D341Med (cell line): ENCODE results near the gene ULK4.

Experiments used
- DNase-seq: peaks from one replicate; pipeline ENCODE4 v3.0.0; 2012; ENCODE audit warnings: low spot score

Gene ULK4

DNA sequence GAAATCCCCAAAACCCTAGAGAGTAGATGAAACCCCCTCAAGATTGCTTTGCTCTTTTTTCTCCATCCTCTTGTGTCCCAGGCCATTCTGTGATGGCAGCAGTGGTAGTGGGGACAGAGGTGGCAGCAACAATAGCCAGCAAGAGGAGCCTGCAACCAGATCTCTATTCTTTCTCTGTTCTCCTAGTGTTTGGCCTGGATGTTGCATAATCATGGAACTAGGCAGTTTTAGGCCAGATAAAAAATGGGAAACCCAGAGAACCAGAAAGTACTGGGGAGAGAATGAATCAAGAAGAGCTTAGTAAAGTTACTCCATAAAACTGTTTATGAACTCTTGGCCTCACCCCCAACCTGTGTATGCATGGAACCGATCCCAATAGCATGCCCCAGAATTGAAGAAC lies 710.3 kb downstream of the ULK4 start:
- DNase-seq, result no peak

DNA sequence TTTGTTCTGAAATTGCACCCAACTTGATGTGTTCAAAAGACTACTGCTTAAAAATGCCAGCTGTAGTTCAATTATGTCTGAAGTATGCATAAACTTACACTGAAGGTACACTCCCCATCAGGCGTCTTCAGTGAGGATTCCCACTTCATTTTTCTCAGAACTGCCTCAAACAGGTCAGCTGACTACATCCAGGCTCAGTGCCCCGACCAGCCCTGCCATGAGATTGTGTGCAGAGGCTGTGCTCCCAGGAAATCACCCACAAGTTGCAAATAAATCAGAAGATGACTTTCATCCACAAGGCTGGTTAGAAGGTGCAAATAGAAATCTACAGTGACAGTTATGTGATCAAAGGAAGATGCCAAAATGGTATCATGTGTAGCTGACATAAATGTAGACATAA lies 711.1 kb downstream of the ULK4 start:
- DNase-seq, result no peak

DNA sequence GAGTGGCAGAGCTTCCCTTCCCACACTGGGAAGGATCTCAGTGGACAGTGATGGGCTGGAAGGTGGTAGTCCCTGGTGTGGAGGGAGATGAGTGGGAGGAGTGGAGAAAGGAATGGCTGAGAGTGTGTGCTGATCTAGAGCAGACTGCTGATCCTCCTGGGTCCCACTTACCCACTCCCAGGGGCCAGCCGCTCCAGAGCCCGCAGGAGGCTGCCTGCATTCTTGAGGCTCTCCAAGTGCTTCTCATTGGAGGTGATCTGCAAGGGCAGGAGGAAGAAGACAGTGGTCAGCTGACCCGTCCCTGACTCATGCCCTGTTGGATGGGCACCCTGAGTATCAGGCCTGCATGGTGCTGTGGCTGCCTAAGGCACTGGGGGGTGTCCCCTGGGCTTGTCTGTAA lies 712.6 kb downstream of the ULK4 start:
- no peak for DNase-seq

DNA sequence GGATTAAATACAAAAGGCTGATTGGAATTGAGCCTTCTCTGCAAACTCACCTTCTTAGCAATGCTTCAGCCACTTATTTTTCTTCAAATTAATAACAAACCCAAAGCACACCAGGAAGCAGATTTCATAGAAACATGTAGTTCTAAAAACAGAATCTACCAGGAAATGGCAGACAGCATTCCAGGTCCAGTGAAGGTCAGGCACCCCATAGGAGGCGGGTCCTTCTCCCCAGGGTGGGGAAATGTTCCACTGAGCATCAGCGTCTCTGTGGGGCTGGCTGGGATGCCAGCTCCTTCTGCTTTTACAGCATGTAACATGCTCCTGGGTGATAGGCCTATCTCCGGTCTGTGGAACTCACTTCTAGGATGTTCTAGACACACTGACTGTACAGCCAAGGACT lies 713.4 kb downstream of the ULK4 start:
- no peak for DNase-seq

DNA sequence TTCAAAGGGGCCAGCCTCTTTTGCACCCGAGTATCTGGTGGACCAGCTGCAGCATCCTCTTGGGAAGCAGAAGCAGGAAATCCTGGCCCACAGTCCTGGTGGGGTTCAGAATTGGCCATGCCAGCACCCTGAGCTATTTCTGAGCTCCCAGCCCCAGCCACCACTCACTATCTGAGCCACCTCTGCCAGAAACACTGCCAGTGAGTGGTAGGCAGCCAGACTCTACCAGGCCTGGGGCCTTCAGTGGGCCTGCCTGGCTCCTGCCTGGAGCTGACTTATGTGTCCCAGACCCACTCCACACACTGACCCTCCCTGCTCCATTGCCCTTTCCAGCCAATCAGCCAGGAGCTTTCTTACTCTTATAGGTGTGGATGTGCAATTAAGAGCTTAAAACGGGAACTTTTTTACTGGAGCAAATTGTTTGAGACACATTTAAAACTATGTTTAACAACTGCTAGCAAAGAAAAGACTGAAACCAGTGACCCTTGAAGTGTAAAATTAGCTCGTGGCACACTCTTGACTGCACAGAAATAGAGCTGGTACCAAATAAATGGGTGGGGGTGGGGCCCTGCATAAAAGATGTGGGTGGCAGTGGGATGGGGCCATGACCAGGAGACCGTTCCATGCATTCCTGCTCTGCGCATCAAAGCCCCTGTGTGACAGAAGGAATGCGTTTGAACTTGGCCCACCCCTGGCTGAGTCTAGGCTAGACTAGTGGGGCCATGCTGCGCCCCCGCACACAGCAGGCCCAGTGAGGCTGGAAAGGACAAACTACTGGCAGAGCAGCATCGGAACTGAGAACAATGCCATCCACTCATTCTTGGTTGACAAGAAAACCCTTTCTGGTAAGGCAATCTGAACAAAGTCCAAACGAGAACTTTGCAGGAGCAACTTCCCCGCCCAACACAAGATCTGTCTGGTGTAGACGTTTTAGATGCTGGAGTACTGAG lies 714.6 kb downstream of the ULK4 start:
- no peak for DNase-seq

DNA sequence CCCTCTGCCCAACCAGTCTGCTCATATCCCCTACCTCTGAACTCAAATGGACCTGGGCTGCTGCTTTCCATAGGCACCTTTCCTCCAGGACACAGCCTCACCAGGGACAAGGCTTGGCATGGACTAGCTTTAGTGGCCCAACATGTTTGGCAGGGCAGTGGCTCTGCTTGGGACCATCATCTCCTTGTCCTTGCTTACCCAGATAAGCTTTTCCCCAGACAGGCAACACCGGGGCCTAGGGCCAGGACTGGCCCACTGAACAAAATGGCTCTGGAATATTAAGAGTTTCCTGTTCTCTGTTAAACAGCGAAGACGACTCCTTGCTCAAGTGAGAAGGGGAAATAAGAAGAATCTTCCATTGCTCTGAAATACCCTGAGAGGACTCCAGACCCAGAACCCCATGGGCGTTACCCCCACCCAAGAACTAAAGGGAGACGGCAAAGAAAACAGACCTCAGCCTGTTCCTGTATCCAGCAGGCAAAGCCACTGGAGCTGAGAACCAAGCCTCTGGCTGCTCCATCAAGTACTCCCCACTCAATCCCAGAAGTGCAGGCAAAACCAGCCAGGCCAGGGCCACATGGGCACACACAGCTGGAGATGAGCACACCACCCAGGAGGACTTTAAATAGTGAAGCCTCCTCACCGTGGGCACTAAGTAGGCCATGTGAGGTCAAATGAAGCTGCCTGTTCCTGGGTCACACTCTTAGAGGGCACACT lies 717.1 kb downstream of the ULK4 start:
- DNase-seq, result no peak

DNA sequence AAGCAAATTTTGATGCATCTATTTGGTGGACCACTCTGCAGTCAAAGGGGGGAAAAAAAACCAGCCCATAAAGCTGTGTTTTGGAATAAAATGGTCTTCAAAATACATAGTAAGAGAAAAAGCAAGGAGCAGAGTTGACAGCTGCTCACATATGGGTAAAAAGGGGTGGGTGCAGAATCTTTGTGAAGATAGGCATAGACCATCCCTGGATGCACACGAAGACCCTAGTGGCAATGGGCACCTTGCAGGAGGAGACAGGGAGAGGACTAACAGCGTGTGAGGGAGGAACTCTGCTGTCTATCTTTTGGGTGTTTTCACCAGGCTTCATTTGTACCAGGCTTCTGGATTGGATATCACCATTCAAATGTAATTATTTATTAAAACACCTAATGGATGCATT lies 718.7 kb downstream of the ULK4 start:
- no peak for DNase-seq

DNA sequence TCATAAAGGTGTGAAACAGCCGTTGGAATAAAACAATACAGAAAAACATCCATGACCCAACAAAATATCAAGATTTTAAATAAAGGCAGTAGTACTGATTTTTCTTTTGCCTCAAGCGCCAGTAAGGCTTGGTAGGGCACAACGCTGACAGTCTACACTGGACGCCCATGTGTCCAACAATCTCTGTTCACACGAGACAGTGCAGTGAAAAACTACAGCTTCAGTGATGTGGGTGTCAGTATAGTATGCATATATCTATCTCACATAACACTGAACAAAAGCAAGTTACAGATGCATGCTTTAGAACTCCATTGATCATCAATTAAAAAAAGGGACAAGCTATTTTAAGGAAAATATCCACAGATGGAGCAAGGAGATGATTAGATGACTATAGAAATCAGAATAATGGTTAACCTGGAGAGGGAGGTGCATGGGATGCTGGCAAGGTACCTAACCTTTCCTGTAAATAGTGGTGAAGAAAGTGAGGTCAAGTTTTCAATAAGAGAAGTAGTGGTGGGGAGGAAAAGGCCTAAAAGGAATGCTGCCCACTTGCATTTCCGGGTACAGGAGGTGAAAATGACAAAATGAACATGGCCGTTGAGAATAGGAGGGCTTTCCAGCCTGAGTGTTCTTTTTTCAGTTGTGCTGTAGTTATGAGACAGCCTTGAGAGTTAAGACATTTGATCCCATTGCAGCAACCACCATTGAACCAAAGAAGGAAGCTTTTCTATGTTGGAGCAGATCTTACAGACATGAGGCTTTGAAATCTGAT lies 719.9 kb downstream of the ULK4 start:
- DNase-seq, result no peak

DNA sequence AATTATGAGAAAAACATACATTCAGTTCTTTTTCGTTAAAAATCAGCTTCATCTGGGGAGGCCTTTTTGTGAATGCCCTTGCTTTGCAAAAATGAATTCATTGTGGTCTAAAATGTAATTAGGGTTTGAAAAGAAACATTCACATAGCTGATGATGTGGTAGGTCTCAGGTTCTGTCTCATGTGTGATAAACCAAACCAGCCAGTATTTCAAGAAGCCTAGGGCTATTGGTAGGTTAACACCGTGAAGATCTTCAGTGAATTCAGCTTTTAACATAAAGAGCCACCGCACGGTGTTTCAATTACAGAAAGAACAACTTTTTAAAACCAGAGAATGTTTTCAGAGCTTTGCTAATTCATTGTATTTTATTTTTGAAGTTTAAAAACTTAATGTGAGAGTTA lies 720.7 kb downstream of the ULK4 start:
- no peak for DNase-seq

DNA sequence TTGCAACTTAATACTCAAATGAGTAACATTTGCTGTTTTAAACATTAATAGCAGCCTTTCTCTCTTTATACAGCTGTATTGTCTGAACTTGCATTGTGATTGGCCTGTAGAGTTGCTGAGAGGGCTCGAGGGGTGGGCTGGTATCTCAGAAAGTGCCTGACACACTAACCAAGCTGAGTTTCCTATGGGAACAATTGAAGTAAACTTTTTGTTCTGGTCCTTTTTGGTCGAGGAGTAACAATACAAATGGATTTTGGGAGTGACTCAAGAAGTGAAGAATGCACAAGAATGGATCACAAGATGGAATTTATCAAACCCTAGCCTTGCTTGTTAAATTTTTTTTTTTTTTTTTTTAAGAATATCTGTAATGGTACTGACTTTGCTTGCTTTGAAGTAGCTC lies 722.3 kb downstream of the ULK4 start:
- no peak for DNase-seq

DNA sequence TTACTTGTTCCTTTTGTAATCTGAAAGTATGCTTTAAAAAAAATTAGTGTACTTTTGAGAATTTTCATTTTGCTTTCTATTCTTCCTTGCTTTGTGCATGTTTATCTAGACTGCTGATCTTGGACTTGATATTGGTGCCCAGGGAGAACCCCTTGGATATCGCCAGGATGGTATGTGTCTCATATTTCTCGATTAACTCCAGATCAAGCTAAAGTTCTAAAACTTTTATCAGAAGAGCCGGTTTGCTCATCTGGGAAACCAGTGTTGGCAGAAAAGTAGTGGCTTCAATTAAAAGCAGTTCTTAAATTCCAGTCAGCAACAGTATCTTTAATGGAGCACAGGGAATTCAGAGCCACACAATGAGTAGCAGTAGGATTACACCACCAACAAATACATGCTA lies 724.0 kb downstream of the ULK4 start:
- DNase-seq, result no peak

DNA sequence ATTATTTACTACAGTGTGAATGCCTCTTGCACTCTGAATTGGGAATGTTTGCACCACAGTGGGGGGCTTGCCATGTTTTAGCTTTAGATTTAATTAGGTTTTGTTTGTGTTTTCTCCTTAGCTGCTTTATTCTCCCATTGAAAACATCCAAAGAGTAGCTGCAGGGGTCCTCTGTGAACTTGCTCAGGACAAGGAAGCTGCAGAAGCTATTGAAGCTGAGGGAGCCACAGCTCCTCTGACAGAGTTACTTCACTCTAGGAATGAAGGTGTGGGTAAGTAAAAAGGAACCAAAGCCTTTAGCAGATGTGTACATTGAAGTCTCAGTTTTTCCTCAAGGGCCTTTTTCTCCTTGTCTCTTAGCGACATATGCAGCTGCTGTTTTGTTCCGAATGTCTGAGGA lies 725.7 kb downstream of the ULK4 start:
- no peak for DNase-seq

DNA sequence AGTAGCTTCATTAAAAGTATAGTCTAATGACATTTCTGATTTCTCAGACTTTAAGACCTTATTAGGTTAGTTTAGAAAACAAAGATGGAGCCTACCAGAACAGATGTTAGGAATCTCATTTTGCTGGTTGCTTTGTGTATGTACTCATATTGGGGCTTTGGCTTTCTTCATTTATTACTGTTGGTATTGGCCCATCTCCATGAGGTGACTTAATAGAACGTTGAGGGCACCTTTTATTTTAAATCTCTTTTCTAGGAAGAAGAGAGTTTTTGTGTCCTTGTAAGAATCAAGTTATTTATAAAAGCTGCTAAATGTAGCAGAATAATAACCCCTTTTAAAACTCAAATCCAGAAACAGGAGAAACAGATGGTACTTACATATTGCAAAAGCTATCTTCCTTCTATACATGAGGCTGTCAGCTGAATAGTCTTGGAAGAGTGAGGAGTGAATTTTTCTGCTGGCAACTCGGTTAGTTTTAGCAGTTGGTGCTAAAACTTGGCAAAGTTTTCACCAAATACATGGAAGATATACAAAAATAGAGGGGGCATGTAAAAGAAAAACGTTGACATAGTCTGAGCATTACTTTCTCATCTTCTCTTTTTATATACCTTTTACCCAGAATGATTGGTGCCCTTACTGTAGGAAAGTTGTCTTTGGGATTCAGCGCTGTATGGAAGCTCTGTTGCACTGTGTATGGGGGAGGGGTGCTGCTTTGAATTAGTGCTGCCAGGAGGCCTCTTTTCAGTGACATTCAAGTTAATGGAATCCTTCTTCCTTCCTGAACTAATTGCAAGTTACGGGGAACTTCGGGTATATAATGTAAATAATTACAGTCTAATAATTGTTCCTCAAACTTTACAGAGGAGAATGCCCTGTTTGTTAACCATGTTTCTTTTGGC lies 726.8 kb downstream of the ULK4 start:
- no peak for DNase-seq

DNA sequence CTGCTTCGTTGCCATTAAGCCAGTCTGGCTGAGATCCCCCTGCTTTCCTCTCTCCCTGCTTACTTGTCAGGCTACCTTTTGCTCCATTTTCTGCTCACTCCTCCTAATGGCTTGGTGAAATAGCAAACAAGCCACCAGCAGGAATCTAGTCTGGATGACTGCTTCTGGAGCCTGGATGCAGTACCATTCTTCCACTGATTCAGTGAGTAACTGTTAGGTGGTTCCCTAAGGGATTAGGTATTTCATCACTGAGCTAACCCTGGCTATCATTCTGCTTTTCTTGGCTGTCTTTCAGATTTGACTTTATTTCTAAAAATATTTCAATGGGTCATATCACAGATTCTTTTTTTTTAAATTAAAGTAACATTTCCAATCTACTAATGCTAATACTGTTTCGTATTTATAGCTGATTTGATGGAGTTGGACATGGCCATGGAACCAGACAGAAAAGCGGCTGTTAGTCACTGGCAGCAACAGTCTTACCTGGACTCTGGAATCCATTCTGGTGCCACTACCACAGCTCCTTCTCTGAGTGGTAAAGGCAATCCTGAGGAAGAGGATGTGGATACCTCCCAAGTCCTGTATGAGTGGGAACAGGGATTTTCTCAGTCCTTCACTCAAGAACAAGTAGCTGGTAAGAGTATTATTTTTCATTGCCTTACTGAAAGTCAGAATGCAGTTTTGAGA lies 737.6 kb downstream of the ULK4 start:
- no peak for DNase-seq

DNA sequence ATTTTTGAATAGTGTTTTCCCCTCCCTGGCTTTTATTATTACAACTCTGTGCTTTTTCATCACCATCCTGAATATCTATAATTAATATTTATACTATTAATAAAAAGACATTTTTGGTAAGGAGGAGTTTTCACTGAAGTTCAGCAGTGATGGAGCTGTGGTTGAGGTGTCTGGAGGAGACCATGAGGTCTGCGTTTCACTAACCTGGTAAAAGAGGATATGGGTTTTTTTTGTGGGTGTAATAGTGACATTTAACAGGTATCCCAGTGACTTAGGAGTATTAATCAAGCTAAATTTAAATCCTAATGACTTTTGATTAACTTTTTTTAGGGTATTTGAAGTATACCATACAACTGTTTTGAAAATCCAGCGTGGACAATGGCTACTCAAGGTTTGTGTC lies 738.2 kb downstream of the ULK4 start:
- no peak for DNase-seq

DNA sequence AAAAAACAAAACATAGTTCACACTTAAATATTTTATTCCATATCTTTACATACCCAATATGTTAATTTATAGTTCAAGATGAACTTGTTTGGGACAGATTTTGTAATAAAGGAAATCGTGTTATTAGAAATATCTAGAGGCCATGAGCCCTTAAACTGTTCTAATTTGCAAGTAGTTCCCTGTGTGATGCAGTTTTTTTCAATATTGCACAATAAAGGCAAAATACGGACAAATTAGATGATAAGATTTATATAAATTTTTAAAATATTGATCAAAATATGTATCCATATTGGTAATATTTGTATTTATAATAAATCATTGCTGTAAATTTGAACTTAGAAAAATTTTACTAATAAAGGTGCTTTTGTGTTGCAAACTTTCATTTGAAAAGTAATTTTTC lies 738.8 kb downstream of the ULK4 start:
- DNase-seq, result no peak

DNA sequence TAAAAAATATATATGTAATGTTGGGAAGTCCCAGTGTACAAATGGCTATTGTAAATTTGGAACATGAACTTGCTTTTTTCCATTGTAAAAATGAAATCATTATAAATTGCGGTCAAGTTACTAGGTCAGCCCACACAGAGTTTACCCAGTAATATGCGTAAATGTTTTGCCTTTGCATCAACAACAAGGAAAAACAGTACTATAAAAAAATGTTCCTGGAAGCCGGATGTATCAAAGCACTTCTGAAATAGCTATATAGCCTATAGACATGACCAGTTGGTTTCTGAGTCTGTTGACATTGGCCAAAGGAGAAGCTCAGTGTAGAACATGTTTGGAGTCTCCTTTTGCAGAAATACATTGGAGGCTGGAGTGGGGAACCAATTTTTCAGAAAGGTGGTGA lies 739.4 kb downstream of the ULK4 start:
- DNase-seq, result no peak

DNA sequence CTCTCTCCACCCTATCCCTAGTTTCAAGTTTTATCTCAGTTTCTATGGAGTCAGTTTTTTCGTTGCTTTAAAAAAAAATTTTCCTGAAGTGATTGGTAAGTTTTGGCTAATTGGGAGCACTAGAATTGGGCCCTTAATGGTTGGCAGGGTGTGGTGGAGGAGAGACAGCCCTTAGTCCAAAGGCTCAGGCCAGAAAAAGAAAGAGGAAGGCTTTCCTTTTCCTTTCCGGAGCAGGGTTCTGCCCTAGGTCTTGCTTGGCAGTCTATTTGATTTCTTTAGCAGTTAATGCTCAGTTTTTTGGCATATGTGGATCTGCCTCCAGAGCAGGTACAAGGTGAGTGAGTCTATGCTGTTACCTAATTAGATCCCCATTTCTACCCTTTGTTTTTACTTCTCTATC lies 739.9 kb downstream of the ULK4 start:
- DNase-seq, result no peak

DNA sequence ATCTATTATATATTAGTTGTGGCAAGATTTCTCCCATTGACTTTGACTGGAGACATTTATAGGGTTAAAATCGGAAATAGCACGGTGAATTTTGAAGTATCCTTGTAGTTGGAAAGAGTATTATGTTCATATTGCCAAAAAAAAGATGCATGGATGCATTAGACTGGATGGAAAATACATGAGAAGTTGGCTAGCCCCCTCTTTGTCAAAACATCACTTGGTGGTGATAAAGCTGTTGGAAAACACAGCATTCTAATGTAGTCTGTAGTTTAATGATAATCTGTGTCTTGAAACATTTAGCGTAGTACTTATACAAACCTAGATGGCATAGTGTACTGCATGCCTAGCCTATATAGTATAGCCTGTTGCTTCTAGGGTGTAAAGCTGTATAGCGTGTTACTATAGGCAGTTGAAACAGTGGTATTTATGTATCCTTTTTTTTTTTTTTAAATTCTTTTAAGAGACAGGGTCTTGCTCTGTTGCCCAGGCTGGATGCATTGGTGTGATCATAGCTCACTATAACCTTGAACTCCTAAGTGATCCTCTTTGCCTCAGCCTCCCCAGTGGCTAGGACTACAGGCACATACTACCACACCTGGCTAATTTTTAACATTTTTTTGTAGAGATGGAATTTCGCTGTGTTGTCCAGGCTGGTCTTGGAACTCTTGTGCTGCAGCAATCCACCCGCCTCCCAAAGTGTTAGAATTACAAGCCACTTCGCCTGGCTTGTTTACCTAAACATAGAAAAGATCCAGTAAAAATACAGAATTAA lies 740.8 kb downstream of the ULK4 start:
- no peak for DNase-seq

DNA sequence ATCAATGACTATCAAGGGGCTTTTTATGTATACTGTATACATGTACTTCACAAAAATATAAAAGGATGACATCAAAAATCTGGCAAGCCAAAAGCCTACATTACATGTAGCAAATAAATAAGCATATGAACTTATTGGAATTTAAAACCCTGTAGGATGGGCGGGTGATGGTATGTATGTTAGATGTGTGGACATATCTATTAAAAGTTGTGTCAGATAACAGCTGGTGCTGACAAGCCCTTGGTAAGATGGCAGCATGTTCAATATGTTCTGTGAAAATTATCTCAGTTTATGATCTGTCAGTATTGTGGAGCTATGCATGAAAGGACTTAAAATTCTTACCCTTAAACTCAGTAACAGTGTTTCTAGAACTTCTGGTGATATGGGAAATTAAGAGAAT lies 742.5 kb downstream of the ULK4 start:
- DNase-seq, result no peak
